Measurements from ENCODE around the gene TBC1D22A.

The TBC1D22A gene

DNA sequence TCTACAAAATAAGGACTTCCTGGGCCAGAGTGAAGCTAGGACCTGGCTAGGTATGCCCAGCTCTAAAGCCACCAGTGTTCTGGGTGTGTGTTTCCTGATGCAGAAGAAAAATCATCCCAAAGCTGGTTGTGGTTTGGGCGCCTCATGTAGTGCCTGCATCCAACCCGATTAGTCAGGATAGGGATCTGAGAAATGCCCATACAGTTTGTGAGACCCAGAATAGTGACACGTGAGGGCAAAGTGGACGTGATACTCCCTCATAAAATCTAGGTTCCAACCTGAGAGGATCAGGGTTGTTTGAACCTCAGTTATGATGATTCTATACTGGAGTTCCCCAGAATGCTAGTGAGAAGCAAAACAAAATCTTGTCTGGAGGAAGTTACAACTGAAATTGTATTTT, 238.4 kb downstream of the TBC1D22A start:
- no peak for DNase-seq

DNA sequence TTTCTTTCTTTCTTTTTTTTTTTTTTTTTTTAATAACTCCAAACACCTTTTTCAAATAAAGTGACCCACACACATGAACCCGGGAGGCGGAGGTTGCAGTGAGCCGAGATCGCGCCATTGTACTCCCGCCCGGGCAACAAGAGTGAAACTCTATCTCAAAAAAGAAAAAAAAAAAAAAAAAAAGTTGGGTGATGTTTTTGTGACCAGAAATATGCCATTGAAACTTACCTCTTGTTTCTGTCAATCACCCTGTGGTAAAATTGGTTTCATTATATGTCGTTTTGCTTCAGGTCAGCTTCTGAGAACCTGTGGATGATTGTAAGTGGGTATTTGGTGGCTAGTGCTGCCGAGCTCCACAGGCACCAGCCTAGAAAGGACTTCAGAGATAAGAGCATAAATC, 238.8 kb downstream of the TBC1D22A start:
- DNase-seq = no peak

DNA sequence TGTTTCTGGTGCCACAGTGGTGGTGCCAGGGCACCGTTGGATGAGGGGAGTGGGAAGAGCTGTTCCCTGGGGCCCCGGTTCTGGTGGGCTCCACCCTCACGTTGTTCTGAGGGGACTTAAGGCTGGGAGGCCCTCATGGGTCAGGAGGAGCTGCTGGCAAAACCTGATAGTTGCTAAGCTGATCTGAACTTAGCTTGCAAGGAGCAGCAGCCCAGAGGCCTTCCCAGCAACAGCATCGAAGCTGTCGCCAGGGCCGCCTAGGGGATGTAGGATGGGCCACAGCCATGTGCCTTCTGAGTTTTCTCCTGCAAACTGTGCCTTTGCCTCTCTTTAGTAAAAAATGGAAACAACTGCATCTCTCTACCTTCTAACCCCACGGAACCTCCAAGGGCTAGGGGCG, 240.2 kb downstream of the TBC1D22A start:
- DNase-seq = no peak

- DNase-seq = no peak
Measured at GRCh38 chr22:47005506-47006408, 243.3 kb downstream of the TBC1D22A start.

- no peak for DNase-seq
Measured at GRCh38 chr22:47006433-47006832, 244.0 kb downstream of the TBC1D22A start.

DNA sequence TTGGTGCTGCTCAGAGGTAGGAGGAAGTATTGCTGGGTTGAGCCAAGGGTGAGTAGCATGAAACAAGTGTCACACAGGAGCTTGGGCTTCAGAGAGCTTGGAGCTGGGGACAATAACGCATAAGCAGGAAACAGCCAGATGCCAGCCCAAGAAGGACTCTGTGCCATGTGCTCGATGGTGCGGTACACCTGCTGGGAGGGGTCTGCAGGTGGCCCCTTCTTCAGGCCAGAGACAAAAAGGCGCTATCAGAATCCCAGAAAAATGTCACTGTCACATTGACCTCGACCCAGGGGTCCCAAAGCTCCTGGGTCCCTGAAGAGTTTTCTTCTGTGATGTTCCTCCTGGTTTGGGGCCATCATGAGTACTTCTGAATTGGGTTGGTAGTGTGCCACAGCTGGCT, 244.4 kb downstream of the TBC1D22A start:
- no peak for DNase-seq

DNA sequence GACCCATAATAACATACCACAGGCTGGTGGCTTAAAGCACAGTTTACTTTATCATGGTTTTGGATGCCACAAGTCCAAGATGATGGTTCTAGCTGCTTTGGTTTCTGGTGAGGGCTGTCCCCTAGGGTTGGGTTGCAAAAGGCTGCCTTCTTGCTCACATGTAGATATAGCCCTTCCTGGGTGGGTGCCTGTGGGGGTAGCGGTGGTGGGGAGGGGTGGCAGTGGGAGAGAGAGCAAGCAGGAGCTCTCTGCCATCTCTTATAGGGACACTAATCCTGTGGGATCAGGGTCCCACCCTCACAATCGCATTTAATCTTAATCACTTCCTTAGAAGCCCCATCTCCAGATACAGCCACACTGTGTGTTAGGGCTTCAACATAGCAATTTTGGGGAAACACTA, 245.0 kb downstream of the TBC1D22A start:
- no peak for DNase-seq

GRCh38 chr22:47008208-47008885, 245.9 kb downstream of the TBC1D22A start:
- no peak for DNase-seq

- DNase-seq = no peak
Measured at GRCh38 chr22:47009304-47010101, 247.1 kb downstream of the TBC1D22A start.

GRCh38 chr22:47010211-47010610, 247.8 kb downstream of the TBC1D22A start:
- DNase-seq = no peak

- no peak for DNase-seq
Measured at GRCh38 chr22:47011131-47011858, 248.8 kb downstream of the TBC1D22A start.

DNA sequence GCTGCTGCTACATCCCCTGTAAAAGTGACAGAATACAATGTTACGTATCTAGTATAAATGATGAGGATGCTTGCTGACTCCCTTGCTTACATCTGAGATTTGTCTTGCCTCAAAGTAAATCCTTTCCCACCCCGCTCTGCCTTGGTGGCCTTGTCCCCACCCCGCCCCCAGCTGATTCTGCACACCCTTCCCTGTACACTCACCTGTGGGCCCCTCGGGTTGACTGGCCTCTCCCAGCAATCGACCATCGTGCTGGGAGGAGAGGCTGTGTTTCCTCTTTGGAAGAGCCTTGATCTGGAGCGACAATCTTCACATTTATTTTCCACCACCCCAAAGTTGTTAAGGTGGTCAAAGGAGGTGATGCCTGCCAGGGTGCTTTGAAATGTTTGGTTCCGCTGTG, 249.4 kb downstream of the TBC1D22A start:
- no peak for DNase-seq

DNA sequence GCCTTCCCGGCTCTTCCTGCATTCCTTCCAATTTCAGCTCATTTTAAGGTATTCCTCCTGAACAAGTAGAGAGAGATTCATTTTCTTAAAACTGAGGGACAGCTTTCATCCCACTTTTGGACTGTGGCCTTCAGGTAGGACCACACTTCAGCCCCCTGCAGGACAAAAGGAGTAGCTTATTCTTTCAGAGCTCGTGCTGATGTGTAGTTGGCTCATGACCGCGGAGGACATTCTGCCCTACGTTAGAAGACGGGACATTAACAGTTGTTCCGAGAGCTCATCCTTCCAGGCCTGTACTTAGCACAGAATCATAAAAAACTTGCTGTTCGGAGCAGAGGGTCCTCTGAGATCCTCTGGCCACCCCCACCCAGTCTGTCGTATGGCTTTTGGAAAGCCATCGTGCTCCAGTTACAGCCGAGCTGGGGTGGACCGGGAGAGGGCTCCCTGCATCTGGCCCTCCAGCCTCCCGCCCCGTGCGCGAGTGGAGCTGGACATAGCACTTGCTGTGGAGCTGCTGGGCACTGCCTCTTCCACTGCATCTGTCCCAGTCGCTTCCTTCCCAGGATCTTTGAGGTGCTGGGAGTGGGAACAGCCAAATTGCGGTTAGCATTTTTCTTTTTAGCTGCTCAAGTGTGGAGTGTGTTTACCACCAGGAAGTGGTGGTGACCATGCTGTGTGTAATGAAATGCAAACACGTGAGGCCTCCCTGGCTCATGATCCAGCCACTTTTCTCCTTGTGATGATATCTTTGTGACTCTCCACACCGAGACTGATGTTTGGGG, 250.3 kb downstream of the TBC1D22A start:
- DNase-seq = no peak

DNA sequence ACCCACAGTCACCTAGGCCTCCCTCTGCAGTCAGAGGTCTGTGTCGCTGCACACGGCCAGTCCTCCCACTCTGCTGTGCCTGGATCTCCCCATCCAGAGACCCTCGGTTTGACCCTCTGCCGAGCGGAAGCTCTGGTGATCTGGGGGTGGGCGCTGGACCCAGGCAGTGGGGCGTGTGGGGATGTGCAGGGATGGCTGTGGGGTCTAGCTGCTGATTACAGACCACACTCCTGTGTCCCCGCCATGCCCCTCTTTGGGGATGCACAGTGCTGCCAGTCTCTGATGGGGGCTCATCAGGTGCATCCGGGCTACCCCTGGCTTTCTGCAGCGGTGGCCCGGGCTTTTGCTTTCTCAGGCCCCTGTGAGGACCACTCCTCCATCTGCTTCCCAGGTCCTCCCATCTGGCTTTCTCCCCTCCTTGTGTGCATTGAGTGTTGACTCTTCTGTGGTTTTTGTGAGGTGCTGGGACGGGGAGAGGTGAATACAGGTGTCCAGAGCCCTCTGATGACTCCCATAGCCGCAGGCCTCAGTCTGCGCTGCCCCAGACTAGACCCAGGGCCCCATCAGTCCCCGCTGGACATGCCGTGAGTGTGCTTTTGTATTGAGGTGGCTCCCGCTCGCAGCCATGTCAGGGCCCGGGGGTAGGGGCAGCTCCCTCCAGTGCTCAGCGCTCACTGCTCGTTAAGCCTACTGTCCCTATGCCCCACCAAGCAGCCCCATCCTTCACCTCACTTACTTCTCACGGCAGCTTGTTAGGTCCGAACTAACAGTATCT, 251.6 kb downstream of the TBC1D22A start:
- DNase-seq = no peak

DNA sequence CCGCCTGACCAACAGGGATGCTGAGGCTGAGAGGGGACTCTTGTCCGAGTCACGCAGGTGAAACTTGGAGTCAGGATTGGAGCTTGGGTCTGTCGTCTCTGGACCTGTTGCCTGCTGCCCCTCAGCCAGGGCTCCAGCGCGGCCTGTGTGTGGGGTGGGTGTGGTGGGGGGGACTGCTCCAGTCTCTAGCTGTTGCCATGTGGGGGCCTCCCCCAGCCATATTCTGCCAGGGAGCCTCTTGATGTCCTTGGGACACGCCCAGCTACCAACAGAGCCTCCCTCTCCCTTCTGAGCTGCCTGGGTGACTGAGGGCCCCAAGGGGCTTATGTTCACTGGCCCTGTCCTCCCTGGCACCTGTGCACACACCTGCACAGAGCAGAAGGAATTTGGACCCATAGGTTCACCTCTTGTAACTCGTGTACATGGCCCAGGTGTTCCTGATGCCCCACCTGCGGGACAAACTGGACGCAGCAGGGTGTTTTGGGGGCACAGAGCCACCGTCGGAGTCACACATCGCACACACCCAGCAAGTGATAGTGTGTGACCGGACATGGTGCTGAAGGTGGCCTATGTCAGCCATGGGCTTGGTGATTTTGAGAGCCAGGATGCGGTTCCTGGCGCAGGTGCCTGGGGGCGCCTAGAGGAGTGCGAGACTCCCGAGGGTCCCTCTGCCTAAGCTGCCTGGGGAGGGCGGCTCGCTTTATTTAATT, 252.3 kb downstream of the TBC1D22A start:
- DNase-seq = no peak

DNA sequence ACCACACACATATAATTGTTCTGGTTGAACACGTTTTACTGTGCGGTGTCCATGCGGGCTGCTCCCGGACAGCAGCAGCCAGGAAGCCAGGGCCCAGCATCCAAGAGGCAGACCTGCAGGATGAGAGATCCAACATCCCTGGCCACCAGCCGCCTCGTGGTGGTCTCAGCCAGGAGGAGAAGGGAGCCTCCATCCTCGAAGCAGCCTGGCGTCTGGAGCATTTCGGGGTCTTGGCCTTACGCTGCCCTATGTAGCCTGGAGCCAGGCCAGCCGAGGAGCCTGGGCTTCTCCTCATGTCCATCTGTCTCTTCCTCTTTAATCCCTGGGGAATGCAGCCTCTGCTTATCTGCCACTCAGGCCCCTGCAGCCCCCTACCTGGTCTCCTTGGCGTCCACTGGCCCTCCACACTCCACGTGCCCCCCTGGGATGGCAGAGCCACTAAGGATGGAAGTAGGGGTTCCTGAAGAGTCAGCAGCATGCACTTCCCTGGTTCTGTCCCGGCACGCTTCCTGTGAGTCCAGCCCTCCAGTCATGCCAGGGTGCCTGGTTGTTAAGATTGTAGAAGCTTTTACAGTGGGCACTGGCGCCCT, 253.2 kb downstream of the TBC1D22A start:
- no peak for DNase-seq

DNA sequence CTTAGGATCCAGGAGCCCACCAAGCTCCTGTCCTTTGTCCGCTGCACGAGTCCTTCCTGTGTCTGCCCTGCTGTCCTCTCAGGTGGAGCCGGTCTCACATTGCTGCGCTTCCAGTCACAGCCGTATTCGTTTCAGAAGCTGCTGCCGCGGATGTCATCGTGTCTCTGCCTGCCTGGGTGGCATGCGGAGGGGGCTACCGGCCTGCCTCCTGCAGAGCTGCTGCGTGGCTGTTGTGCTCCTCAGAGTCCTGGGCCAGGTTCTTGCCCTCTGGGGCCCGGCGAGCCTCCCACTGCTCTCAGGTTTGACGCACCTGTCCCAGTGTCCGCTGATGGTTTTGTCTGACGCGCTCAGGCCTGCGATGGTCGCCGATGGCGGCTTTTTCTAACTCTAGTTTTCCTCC, 254.2 kb downstream of the TBC1D22A start:
- no peak for DNase-seq

GRCh38 chr22:47017245-47017644, 254.8 kb downstream of the TBC1D22A start:
- no peak for DNase-seq

GRCh38 chr22:47018010-47018910, 255.8 kb downstream of the TBC1D22A start:
- DNase-seq = no peak
